SK-N-MC (cell line): ENCODE data around the gene ROPN1.
A peak's percentile ranks its signal among the peaks of the same experiment; 100 is the strongest.
"Not testable (repeated sequence)": the region's sequence is repeated elsewhere in the genome, so short reads cannot be mapped to it uniquely, and the experiment has no call there.

Experiments
- DNase-seq: peaks from one replicate; pipeline ENCODE4 v3.0.0-alpha.2; 2011; ENCODE audit warnings: low read depth, low spot score
- H3K27ac ChIP-seq: fragments of 200-600 bp; sonication (generic); 2 replicates; pipeline ENCODE4 v1.5.1; 2016; ENCODE audit warnings: mixed run types
- H3K36me3 ChIP-seq: fragments of 200-600 bp; sonication (generic); 2 replicates; pipeline ENCODE4 v1.6.1; 2017; ENCODE audit warnings: antibody characterized with exemption, low read length, mixed read lengths; ENCODE audit not compliant: insufficient read depth
- H3K4me3 ChIP-seq: fragments of 200-600 bp; sonication (generic); 2 replicates; pipeline ENCODE4 v1.5.1; 2016
- H3K9ac ChIP-seq: fragments of 200-600 bp; sonication (generic); 2 replicates; pipeline ENCODE4 v1.8.0; 2017; ENCODE audit warnings: mixed run types, mixed read lengths; ENCODE audit not compliant: insufficient read length
- H3K9me3 ChIP-seq: fragments of 200-600 bp; sonication (generic); 2 replicates; pipeline ENCODE4 v1.6.1; 2017; ENCODE audit warnings: low read depth, mild to moderate bottlenecking, antibody characterized with exemption, low read length, moderate library complexity, mixed read lengths
- EZH2 ChIP-seq: fragments of 200-600 bp; sonication (generic); IDR thresholded peaks from one replicate; pipeline ENCODE4 v1.6.1; 2017; ENCODE audit warnings: antibody characterized with exemption
- FOXP2 ChIP-seq: optimal IDR thresholded peaks from 2 replicates; pipeline ENCODE3; 2011; ENCODE audit warnings: mild to moderate bottlenecking, moderate library complexity; ENCODE audit not compliant: insufficient read depth; ENCODE audit errors: extremely low read length, control extremely low read depth
- POLR2AphosphoS5 ChIP-seq: IDR thresholded peaks from 2 replicates; pipeline ENCODE4 v1.6.1; 2012; ENCODE audit warnings: mild to moderate bottlenecking, low read depth, low read length, borderline replicate concordance

ROPN1 gene

DNA sequence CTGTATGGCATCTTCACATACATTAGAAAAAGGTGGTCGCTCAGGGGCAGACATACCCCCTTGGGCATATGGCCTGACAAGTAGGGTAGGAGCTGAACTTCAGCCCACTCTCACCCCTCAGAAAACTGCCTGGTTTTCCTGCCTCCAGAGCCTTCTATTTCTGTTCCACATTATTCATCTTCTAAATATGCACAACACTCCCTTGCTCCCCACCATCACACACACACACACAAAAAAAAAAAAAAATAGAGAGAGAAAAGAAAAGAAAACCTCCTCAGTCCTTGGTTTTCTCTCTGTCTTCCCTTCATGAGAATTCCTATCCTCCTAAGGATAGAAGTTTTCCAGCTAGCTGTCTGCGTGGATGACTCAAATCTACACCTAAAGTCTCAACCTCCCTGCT lies 5.6 kb upstream of the ROPN1 start:
- Histone ChIP-seq H3K9me3 (no peaks in the 10 kb centered on the region), H3K4me3 (no peak overlapping the region), H3K9ac (no peak overlapping the region), H3K27ac (no peak overlapping the region), H3K36me3 (no peaks in the 10 kb centered on the region)
- no peak for DNase-seq
- TF ChIP-seq EZH2 (no peak), FOXP2 (no peak), POLR2AphosphoS5 (no peak)

GRCh38 chr3:123993818-123994217 lies 1.9 kb upstream of the ROPN1 start:
- TF ChIP-seq EZH2 (no peak), FOXP2 (no peak), POLR2AphosphoS5 (no peak)
- DNase-seq, result no peak

GRCh38 chr3:123986427-123986826 lies 5.5 kb downstream of the ROPN1 start:
- TF ChIP-seq FOXP2, result no peak
- Histone ChIP-seq H3K9ac (no peak overlapping the region), H3K4me3 (no peak overlapping the region), H3K9me3 (no peaks in the 10 kb centered on the region), H3K27ac (no peak overlapping the region), H3K36me3 (no peaks in the 10 kb centered on the region)
- DNase-seq, result no peak

More at GRCh38 chr3:123993818-123994217, 1.9 kb upstream of the ROPN1 start:
- no peaks in the 10 kb centered on the region for H3K9me3 ChIP-seq
- H3K27ac ChIP-seq, result no peak overlapping the region
- no peaks in the 10 kb centered on the region for H3K36me3 ChIP-seq
- H3K9ac ChIP-seq, result no peak overlapping the region
- H3K4me3 ChIP-seq, result no peak overlapping the region

- no peak for DNase-seq
Measured at GRCh38 chr3:123984957-123985356, 7.0 kb downstream of the ROPN1 start.

GRCh38 chr3:123984350-123984749 lies 7.6 kb downstream of the ROPN1 start:
- no peak overlapping the region for H3K9ac ChIP-seq
- H3K9me3 ChIP-seq, result no peaks in the 10 kb centered on the region
- DNase-seq, result no peak
- H3K36me3 ChIP-seq, result no peaks in the 10 kb centered on the region
- TF ChIP-seq FOXP2, result no peak
- TF ChIP-seq EZH2, result no peak
- no peak for TF ChIP-seq POLR2AphosphoS5
- H3K4me3 ChIP-seq, result no peak overlapping the region
- H3K27ac ChIP-seq, result no peak overlapping the region

More at GRCh38 chr3:123984957-123985356, 7.0 kb downstream of the ROPN1 start:
- Histone ChIP-seq H3K36me3 (no peaks in the 10 kb centered on the region), H3K9ac (no peak overlapping the region), H3K9me3 (no peaks in the 10 kb centered on the region), H3K27ac (no peak overlapping the region), H3K4me3 (no peak overlapping the region)
- TF ChIP-seq EZH2 (no peak), POLR2AphosphoS5 (no peak), FOXP2 (no peak)

GRCh38 chr3:123981317-123981716 lies 10.6 kb downstream of the ROPN1 start:
- not testable (repeated sequence) for H3K36me3 ChIP-seq, DNase-seq, H3K9me3 ChIP-seq, H3K4me3 ChIP-seq, H3K27ac ChIP-seq, H3K9ac ChIP-seq

GRCh38 chr3:123980539-123980938 lies 11.4 kb downstream of the ROPN1 start:
- H3K9me3 ChIP-seq, result no peaks in the 10 kb centered on the region
- no peak for TF ChIP-seq POLR2AphosphoS5
- no peak for TF ChIP-seq FOXP2
- no peak for TF ChIP-seq EZH2
- no peak for DNase-seq
- H3K36me3 ChIP-seq, result no peaks in the 10 kb centered on the region
- no peak overlapping the region for H3K9ac ChIP-seq
- no peak overlapping the region for H3K4me3 ChIP-seq
- no peak overlapping the region for H3K27ac ChIP-seq

DNA sequence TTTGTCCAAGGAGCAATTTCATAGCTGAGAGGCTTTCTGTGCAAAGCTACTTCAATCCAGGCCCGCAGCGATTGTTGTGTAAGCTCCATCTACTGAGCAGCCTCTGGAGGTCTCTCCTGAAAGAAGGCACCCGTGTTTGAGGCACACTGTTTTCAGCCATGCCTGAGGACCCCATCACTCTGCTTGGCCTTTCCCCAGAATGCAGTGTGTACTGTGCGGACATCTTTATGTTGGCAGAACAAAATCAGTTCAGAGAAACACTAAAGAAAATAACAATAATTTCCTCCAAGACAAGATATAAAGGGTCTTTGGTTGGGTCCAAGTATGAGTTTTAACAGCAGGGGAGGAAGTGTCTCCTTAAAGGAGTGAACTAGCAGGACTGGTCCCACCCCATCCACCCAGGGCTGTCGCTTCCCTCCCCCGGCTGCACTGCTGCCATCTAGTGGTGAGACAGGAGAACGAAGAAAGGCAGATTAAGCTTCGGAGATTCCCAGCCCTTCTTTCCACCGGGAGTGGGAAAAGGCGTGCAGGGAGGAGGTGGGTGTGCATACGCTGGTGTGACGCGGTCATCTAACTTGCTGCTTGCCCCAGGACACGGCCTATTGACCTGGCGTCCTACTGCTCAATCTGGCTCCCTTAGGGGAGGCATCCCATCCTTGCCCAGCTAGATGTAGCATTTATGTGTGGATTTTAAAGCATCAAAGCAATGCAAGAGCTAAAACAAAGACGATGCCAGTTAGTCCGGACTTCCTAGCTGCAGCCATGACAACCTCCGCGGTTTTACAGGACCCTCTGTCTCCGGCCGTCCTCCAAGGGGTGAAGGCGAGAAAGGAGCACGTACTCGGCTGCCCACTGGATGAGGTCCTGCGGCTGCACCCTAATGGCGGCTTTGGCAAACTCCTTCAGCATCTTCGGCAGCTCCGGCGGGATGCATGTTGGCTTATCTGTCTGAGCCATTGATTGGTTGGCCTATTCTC lies 12.1 kb downstream of the ROPN1 start:
- not testable (repeated sequence) for DNase-seq, H3K9me3 ChIP-seq, H3K36me3 ChIP-seq, H3K9ac ChIP-seq, H3K27ac ChIP-seq
- peak overlapping the region; percentile 66 for H3K4me3 ChIP-seq

DNA sequence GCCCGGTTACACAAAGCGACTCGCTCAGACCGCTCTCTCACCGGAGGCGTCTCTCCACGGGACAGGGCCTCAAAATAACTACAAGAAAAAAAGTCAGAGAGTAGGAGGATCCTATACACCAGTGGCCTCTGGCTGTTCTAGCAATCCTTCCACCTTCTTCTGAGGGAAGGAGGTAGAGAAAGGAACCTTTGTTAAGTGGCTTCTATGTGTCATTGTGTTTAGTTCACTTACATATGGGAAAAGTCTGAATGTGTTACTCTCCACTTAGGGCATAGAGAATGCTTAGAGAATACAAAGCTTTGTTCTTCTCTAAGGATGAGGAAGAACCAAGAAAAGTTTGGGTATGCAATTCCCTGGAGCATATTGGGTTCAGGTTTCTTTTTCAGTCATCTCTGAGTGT lies 15.0 kb downstream of the ROPN1 start:
- H3K36me3 ChIP-seq, H3K27ac ChIP-seq, DNase-seq, H3K4me3 ChIP-seq, H3K9ac ChIP-seq, H3K9me3 ChIP-seq: not testable (repeated sequence)

GRCh38 chr3:123976181-123976898 lies 15.6 kb downstream of the ROPN1 start:
- not testable (repeated sequence) for H3K4me3 ChIP-seq, H3K9me3 ChIP-seq, H3K27ac ChIP-seq, H3K9ac ChIP-seq, H3K36me3 ChIP-seq, DNase-seq

DNA sequence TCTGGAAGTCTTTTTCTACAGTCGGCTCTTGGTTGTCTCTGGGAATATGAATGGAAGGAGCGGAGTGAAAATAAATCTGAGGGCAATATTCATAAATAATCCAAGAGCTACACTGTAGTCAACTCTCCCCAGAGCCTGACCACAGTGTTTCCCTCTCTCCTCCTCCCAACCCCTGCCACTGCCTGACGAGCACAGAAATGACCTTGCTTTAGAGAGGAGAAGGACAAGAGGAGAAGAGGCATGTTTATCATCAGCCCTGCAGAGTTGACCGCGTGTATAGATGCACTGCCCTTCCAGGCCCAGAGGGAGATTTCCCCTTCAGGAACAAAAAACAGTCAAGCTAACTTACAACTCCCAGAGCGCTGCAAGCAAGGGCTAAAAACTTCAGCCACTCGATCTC lies 16.9 kb downstream of the ROPN1 start:
- H3K9me3 ChIP-seq, DNase-seq, H3K9ac ChIP-seq, H3K27ac ChIP-seq, H3K4me3 ChIP-seq, H3K36me3 ChIP-seq: not testable (repeated sequence)
